Natural killer cell (primary cell): ENCODE measurements around the gene GREB1. TPM values are rescaled to one million over a fixed set of nuclear protein-coding genes. Genes with fewer than 3 reads are reported as not detected.

Experiments
- ATAC-seq, 3 donors: fragments of 150-1000 bp in 2 of 3; fragments of 200-7000 bp in 1 of 3; cut with Tn5 transposase; 1 replicate in 1 of 3; 2 replicates in 2 of 3; pipeline ENCODE4 v1.10.0; 2021; ENCODE audit warnings: mild to moderate bottlenecking in 2 of 3, moderate library complexity in 2 of 3
- DNase-seq, 2 donors: peaks; one replicate each; pipeline versions ENCODE4 v3.0.0 to v3.0.0-alpha.2; 2013 to 2021; ENCODE audit warnings: mixed read lengths in 1 of 2
- H3K27ac ChIP-seq: one replicate; pipeline ENCODE4 v1.5.1; 2013; ENCODE audit warnings: mild to moderate bottlenecking, low read length
- H3K27me3 ChIP-seq: one replicate; pipeline ENCODE4 v1.6.1; 2013; ENCODE audit warnings: low read length; ENCODE audit not compliant: control insufficient read depth, insufficient read depth
- H3K36me3 ChIP-seq: one replicate; pipeline ENCODE4 v1.6.1; 2013; ENCODE audit warnings: low read length; ENCODE audit not compliant: control insufficient read depth, insufficient read depth
- H3K4me1 ChIP-seq: one replicate; pipeline ENCODE4 v1.6.1; 2013; ENCODE audit warnings: low read length; ENCODE audit not compliant: control insufficient read depth, insufficient read depth
- H3K4me3 ChIP-seq: one replicate; pipeline ENCODE4 v1.5.1; 2013; ENCODE audit warnings: low read length
- H3K9me3 ChIP-seq: one replicate; pipeline ENCODE4 v1.6.1; 2013; ENCODE audit warnings: low read length; ENCODE audit not compliant: control insufficient read depth, insufficient read depth
- H3K27ac Mint-ChIP-seq, 2 donors: one replicate each; pipeline ENCODE4 v1.8.0; 2022; ENCODE audit warnings: mild to moderate bottlenecking in 2 of 2, mixed read lengths in 2 of 2, moderate library complexity in 1 of 2
- H3K27me3 Mint-ChIP-seq, 2 donors: one replicate each; pipeline ENCODE4 v1.8.0; 2022; ENCODE audit warnings: low read depth in 2 of 2, mixed read lengths in 2 of 2
- H3K36me3 Mint-ChIP-seq: one replicate; pipeline ENCODE4 v1.8.0; 2022; ENCODE audit warnings: mixed read lengths
- H3K4me1 Mint-ChIP-seq, 2 donors: one replicate each; pipeline ENCODE4 v1.8.0; 2022; ENCODE audit warnings: mixed read lengths in 2 of 2
- H3K4me3 Mint-ChIP-seq: one replicate; pipeline ENCODE4 v1.8.0; 2022; ENCODE audit warnings: mild to moderate bottlenecking, moderate library complexity, mixed read lengths
- H3K9me3 Mint-ChIP-seq, 2 donors: one replicate each; pipeline ENCODE4 v1.8.0; 2022; ENCODE audit warnings: mixed read lengths in 2 of 2
- CTCF ChIP-seq: fragments of 200-600 bp; IDR thresholded peaks from one replicate; pipeline ENCODE4 v1.8.0; 2022; ENCODE audit warnings: antibody characterized with exemption
- WGBS: methylation state at CpG from one replicate; pipeline ENCODE4 v1.1.7; 2013; ENCODE audit warnings: missing lambda C conversion rate; ENCODE audit not compliant: insufficient coverage; 5-methylcytosine and 5-hydroxymethylcytosine counted together
- intact Hi-C: fragments of 100-400 bp; cut with micrococcal nuclease; formaldehyde crosslinking; loops from one replicate; pipeline ENCODE4 v1.14.2; 2022
- total RNA-seq, 4 donors: library from RNA; stranded (reverse); fragments of 120-200 nt in 1 of 4; gene quantifications; one replicate each; pipeline versions ENCODE4 v1.2.3 to v1.2.4, GENCODE V29; 2013 to 2022

The GREB1 gene
- total RNA-seq, 3 donors from 2014 or later (not counting 1 experiment from before 2014, with no cell fraction given): 0.85 to 2.5 (median 2.4) TPM

GRCh38 chr2:11691076-11691660 lies 157.3 kb downstream of the GREB1 start:
- Histone ChIP-seq H3K27ac (no peak overlapping the region), H3K36me3 (no peaks in the 10 kb centered on the region), H3K4me1 (peaks cover 11% of the 10 kb centered on the region), H3K27me3 (no peaks in the 10 kb centered on the region), H3K9me3 (no peaks in the 10 kb centered on the region), H3K4me3 (no peak overlapping the region)
- ATAC-seq (no peak), DNase-seq (no peak)
- Mint-ChIP-seq H3K4me1 (peaks cover 8 to 16% of the 10 kb centered on the region in 2 donors), H3K27me3 (peaks cover 0 to 6% of the 10 kb centered on the region in 2 donors), H3K9me3 (no peaks in the 10 kb centered on the region), H3K36me3 (no peaks in the 10 kb centered on the region), H3K4me3 (no peak overlapping the region), H3K27ac (no peak overlapping the region)
- TF ChIP-seq CTCF: no peak
- intact Hi-C loops: loop anchor here (5.0 kb wide), 1 partner anchor 56 kb away; the partner anchor contains the start of gene LPIN1
- 74% methylated on average over 4 of the region's 5 CpGs for WGBS

Other genes starting within 250 kb of the GREB1 start
- gene ROCK2, start 189.4 kb upstream of the GREB1 start, total RNA-seq: 10 to 100 TPM; 19.9 to 28.2 (median 21.9) TPM
- gene E2F6, start 67.9 kb upstream of the GREB1 start, total RNA-seq: 1 to 10 TPM; 4.6 to 9.6 (median 8.3) TPM
- gene NTSR2, start 136.2 kb downstream of the GREB1 start, total RNA-seq: not detected
- 100 to 1,000 TPM in 2 of 3 donors, 10 to 100 TPM in 1; 95.0 to 122 (median 118) TPM for gene LPIN1, start 212.6 kb downstream of the GREB1 start, total RNA-seq